Spleen (tissue), 7 donors: ENCODE results near the gene HEATR1.
"Not testable (repeated sequence)": the region's sequence is repeated elsewhere in the genome, so short reads cannot be mapped to it uniquely, and the experiment has no call there.

ENCODE experiments used
- CTCF ChIP-seq, 11 experiments: fragments of 200-600 bp in 7 of 11; fragments of 450-650 bp in 4 of 11; sonication (generic) in 4 of 11; IDR thresholded peaks in 8 of 11; conservative IDR thresholded peaks in 3 of 11; 1 replicate in 7 of 11; 2 replicates in 4 of 11; pipeline versions ENCODE4 v1.4.0 to v1.8.0; 2016 to 2021; ENCODE audit warnings: antibody characterized with exemption in 11 of 11, inconsistent platforms in 4 of 11, mild to moderate bottlenecking in 1 of 11
- POLR2A ChIP-seq, 3 donors: fragments of 450-650 bp; IDR thresholded peaks; one replicate each; pipeline ENCODE4 v1.5.1; 2017; ENCODE audit warnings: antibody characterized with exemption in 3 of 3, mild to moderate bottlenecking in 1 of 3
- donor health status: DM: no; HTN: no; CAD: no; lungs with moderate emphysema.
- donor health status: DM: no; HTN: no; CAD: no.
- donor health status: DM: no; HTN: no; CAD: no.

- TF ChIP-seq POLR2A (IDR thresholded peaks at IDR 0.05); CTCF (IDR thresholded peaks at IDR 0.05 in 8 of 11, conservative IDR thresholded peaks at IDR 0.05 in 3 of 11): not testable (repeated sequence)
These were observed 23.9 kb downstream of the HEATR1 start for GRCh38 chr1:236580404-236580803.
